ENCODE data around the gene SPATA31C1.

The SPATA31C1 gene

GRCh38 chr9:87968155-87968554, 50.4 kb downstream of the SPATA31C1 start:
- Histone ChIP-seq H3F3A (ENCODE audit: low read depth) (no peaks in the 10 kb centered on the region), H3K9ac (ENCODE audit: low read depth, low read length, poor library complexity, severe bottlenecking) (no peak overlapping the region), H3K79me2 (ENCODE audit: insufficient read depth, low read length) (no peaks in the 10 kb centered on the region), H3K4me1 (ENCODE audit: insufficient read depth, low read length, poor library complexity, severe bottlenecking) (no peaks in the 10 kb centered on the region), H2AFZ (ENCODE audit: low read length) (no peak overlapping the region), H3K9me2 (replicated peaks; ENCODE audit: low read depth, low read length) (no peaks in the 10 kb centered on the region), H3K27me3 (ENCODE audit: insufficient read depth, low read length, poor library complexity, severe bottlenecking) (no peaks in the 10 kb centered on the region), H3K36me3 (ENCODE audit: insufficient read depth, low read length) (no peaks in the 10 kb centered on the region), H3K9me3 (ENCODE audit: insufficient read depth, low read depth, low read length) (peaks cover 5% of the 10 kb centered on the region; the same call in 1 of the 2 replicates), H4K20me1 (ENCODE audit: insufficient read depth, low read length, poor library complexity, severe bottlenecking) (no peaks in the 10 kb centered on the region), H3K4me2 (ENCODE audit: low read depth, low read length, poor library complexity, severe bottlenecking) (no peak overlapping the region), H3K4me3 (ENCODE audit: low read length, poor library complexity, severe bottlenecking) (no peak overlapping the region)
- TF ChIP-seq CTCF (conservative IDR thresholded peaks at IDR 0.05; ENCODE audit: low read length) (no peak), EZH2phosphoT487 (IDR thresholded peaks at IDR 0.05; ENCODE audit: borderline replicate concordance) (no peak)

DNA sequence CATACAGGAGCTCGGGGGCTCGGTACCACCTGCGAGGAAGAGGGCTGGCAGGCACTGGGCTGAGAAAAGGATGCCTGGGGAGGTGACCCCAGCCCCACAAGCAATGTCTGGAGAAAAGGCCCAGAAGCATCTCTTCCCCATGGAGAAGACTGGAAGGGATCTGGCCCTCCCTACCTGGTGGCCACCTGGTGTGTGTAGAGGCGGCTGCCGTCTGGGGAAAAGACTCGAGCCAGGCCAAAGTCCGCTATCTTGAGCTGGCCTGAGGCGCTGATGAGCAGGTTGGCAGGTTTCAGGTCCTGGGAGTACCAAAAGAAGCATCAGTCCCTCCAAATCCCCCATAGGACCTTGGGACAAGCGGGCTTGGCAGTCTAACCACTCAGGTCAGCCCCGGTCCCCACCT, 52.8 kb downstream of the SPATA31C1 start:
- Histone ChIP-seq H3K4me1 (ENCODE audit: insufficient read depth, low read length, poor library complexity, severe bottlenecking) (no peaks in the 10 kb centered on the region), H3K79me2 (ENCODE audit: insufficient read depth, low read length) (no peaks in the 10 kb centered on the region), H3K36me3 (ENCODE audit: insufficient read depth, low read length) (no peaks in the 10 kb centered on the region), H3K27me3 (ENCODE audit: insufficient read depth, low read length, poor library complexity, severe bottlenecking) (no peaks in the 10 kb centered on the region), H3K9ac (ENCODE audit: low read depth, low read length, poor library complexity, severe bottlenecking) (no peak overlapping the region), H3K9me2 (replicated peaks; ENCODE audit: low read depth, low read length) (no peaks in the 10 kb centered on the region), H3K4me2 (ENCODE audit: low read depth, low read length, poor library complexity, severe bottlenecking) (no peak overlapping the region), H2AFZ (ENCODE audit: low read length) (no peak overlapping the region), H3K9me3 (ENCODE audit: insufficient read depth, low read depth, low read length) (no peaks in the 10 kb centered on the region; the same call in 1 of the 2 replicates), H4K20me1 (ENCODE audit: insufficient read depth, low read length, poor library complexity, severe bottlenecking) (no peaks in the 10 kb centered on the region), H3K4me3 (ENCODE audit: low read length, poor library complexity, severe bottlenecking) (no peak overlapping the region), H3F3A (ENCODE audit: low read depth) (no peaks in the 10 kb centered on the region)
- TF ChIP-seq CTCF (conservative IDR thresholded peaks at IDR 0.05; ENCODE audit: low read length) (no peak), EZH2phosphoT487 (IDR thresholded peaks at IDR 0.05; ENCODE audit: borderline replicate concordance) (no peak)

DNA sequence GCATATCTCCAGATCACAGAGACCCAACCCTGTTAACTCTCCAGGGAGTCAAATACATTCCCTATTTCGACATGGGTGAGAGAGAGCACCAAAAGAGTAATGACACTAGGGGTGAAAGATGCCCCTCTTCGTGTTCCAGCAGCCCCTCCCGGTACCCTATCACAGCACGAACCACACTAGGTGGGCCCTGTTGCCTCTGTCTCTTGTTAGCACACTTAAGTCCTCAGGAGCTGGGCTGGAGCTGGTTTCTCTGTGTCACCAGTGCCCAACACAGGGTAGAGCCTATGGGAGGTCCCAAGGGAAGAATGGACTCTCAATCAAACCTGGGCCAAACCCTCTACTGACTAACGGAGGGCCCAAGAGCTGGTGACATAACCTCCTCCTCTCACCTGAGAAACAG, 55.4 kb downstream of the SPATA31C1 start:
- no peak overlapping the region for H2AFZ ChIP-seq (ENCODE audit: low read length)
- H3F3A ChIP-seq (ENCODE audit: low read depth), result no peaks in the 10 kb centered on the region
- no peak overlapping the region for H3K9ac ChIP-seq (ENCODE audit: low read depth, low read length, poor library complexity, severe bottlenecking)
- H3K36me3 ChIP-seq (ENCODE audit: insufficient read depth, low read length), result no peaks in the 10 kb centered on the region
- H3K4me1 ChIP-seq (ENCODE audit: insufficient read depth, low read length, poor library complexity, severe bottlenecking), result no peaks in the 10 kb centered on the region
- TF ChIP-seq CTCF (conservative IDR thresholded peaks at IDR 0.05; ENCODE audit: low read length) (no peak), EZH2phosphoT487 (IDR thresholded peaks at IDR 0.05; ENCODE audit: borderline replicate concordance) (no peak)
- no peaks in the 10 kb centered on the region; the same call in 1 of the 2 replicates for H3K9me3 ChIP-seq (ENCODE audit: insufficient read depth, low read depth, low read length)
- no peak overlapping the region for H3K4me2 ChIP-seq (ENCODE audit: low read depth, low read length, poor library complexity, severe bottlenecking)
- no peaks in the 10 kb centered on the region for H3K9me2 ChIP-seq (replicated peaks; ENCODE audit: low read depth, low read length)
- H3K4me3 ChIP-seq (ENCODE audit: low read length, poor library complexity, severe bottlenecking), result no peak overlapping the region
- H4K20me1 ChIP-seq (ENCODE audit: insufficient read depth, low read length, poor library complexity, severe bottlenecking), result no peaks in the 10 kb centered on the region
- no peaks in the 10 kb centered on the region for H3K79me2 ChIP-seq (ENCODE audit: insufficient read depth, low read length)
- H3K27me3 ChIP-seq (ENCODE audit: insufficient read depth, low read length, poor library complexity, severe bottlenecking), result no peaks in the 10 kb centered on the region

Data from Loucy (cell line).